Ascending aorta (tissue), 2 donors: Measurements from ENCODE around the gene KRTAP5-9. TPM values are rescaled to one million over a fixed set of nuclear protein-coding genes. Genes with fewer than 3 reads are reported as not detected.
"Not testable (repeated sequence)": the region's sequence is repeated elsewhere in the genome, so short reads cannot be mapped to it uniquely, and the experiment has no call there.

Source experiments
- DNase-seq, 2 donors: peaks; one replicate each; pipeline ENCODE4 v3.0.0-alpha.2; 2019; ENCODE audit warnings: low spot score in 2 of 2
- H3K27ac ChIP-seq, 2 donors: fragments of 200-600 bp; sonication (generic); one replicate each; pipeline ENCODE4 v1.5.1; 2016 to 2017; ENCODE audit warnings: mild to moderate bottlenecking in 1 of 2
- H3K27me3 ChIP-seq: fragments of 200-600 bp; sonication (generic); one replicate; pipeline ENCODE4 v1.5.1; 2017
- H3K36me3 ChIP-seq, 2 donors: fragments of 200-600 bp; sonication (generic); one replicate each; pipeline ENCODE4 v1.5.1; 2016
- H3K4me1 ChIP-seq, 2 donors: fragments of 200-600 bp; sonication (generic); one replicate each; pipeline ENCODE4 v1.5.1; 2016 to 2017; ENCODE audit warnings: mild to moderate bottlenecking in 1 of 2
- H3K4me3 ChIP-seq, 2 donors: fragments of 200-600 bp; sonication (generic); one replicate each; pipeline ENCODE4 v1.5.1; 2016 to 2017; ENCODE audit warnings: mild to moderate bottlenecking in 1 of 2
- H3K9me3 ChIP-seq, 2 donors: fragments of 200-600 bp; sonication (generic); one replicate each; pipeline ENCODE4 v1.5.1; 2016
- intact Hi-C: fragments of 100-400 bp; cut with DNase I; formaldehyde crosslinking; loops from one replicate; pipeline ENCODE4 v1.15.1; 2023
- total RNA-seq: library from RNA; depleted of rRNA; stranded (reverse); fragments of >200 nt; gene quantifications from one replicate; pipeline ENCODE4 v1.1.0, GENCODE V29; 2016
- TF ChIP-seq, protein P1 (sequence below), 3 experiments: fragments of 200-600 bp in 2 of 3; fragments of 450-650 bp in 1 of 3; sonication (generic) in 2 of 3; IDR thresholded peaks; one replicate each; pipeline ENCODE4 v1.5.1; 2016 to 2019; ENCODE audit warnings: antibody characterized with exemption in 3 of 3, mild to moderate bottlenecking in 1 of 3, moderate library complexity in 1 of 3

The KRTAP5-9 gene
- total RNA-seq, 1 donor from 2014 or later, result not detected

DNA sequence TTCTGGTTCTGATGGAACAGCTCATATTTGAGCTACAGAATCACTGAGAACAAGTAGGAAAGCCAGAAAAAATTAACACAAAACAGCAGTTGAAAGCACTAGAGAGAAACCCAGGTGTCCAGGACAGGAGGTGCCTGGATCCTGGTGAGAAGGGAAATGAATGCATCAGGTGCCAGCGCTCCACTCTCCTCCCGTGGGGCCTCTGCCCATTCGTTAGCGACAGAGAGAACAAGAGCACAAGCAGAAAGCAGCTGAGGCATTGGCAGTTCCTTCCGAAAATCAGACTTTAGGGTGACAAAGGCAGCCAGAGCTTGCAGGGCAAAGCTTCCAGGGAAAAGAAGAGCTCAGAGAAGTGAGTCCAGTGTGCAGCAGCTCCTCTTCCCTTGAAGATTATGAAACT is 41.1 kb upstream of the KRTAP5-9 start:
- peaks cover 5 to 18% of the 10 kb centered on the region in 2 donors for H3K9me3 ChIP-seq
- DNase-seq, result peak in 1 of 2 donors; percentile 33
- H3K4me1 ChIP-seq, result no peaks in the 10 kb centered on the region
- no peak overlapping the region for H3K4me3 ChIP-seq
- peaks cover 18 to 28% of the 10 kb centered on the region in 2 donors for H3K36me3 ChIP-seq
- H3K27ac ChIP-seq, result no peak overlapping the region
- TF ChIP-seq, protein P1, sequence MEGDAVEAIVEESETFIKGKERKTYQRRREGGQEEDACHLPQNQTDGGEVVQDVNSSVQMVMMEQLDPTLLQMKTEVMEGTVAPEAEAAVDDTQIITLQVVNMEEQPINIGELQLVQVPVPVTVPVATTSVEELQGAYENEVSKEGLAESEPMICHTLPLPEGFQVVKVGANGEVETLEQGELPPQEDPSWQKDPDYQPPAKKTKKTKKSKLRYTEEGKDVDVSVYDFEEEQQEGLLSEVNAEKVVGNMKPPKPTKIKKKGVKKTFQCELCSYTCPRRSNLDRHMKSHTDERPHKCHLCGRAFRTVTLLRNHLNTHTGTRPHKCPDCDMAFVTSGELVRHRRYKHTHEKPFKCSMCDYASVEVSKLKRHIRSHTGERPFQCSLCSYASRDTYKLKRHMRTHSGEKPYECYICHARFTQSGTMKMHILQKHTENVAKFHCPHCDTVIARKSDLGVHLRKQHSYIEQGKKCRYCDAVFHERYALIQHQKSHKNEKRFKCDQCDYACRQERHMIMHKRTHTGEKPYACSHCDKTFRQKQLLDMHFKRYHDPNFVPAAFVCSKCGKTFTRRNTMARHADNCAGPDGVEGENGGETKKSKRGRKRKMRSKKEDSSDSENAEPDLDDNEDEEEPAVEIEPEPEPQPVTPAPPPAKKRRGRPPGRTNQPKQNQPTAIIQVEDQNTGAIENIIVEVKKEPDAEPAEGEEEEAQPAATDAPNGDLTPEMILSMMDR (IDR thresholded peaks at IDR 0.05), result no peak
- intact Hi-C loops, result no loop called here
- H3K27me3 ChIP-seq, result no peaks in the 10 kb centered on the region

DNA sequence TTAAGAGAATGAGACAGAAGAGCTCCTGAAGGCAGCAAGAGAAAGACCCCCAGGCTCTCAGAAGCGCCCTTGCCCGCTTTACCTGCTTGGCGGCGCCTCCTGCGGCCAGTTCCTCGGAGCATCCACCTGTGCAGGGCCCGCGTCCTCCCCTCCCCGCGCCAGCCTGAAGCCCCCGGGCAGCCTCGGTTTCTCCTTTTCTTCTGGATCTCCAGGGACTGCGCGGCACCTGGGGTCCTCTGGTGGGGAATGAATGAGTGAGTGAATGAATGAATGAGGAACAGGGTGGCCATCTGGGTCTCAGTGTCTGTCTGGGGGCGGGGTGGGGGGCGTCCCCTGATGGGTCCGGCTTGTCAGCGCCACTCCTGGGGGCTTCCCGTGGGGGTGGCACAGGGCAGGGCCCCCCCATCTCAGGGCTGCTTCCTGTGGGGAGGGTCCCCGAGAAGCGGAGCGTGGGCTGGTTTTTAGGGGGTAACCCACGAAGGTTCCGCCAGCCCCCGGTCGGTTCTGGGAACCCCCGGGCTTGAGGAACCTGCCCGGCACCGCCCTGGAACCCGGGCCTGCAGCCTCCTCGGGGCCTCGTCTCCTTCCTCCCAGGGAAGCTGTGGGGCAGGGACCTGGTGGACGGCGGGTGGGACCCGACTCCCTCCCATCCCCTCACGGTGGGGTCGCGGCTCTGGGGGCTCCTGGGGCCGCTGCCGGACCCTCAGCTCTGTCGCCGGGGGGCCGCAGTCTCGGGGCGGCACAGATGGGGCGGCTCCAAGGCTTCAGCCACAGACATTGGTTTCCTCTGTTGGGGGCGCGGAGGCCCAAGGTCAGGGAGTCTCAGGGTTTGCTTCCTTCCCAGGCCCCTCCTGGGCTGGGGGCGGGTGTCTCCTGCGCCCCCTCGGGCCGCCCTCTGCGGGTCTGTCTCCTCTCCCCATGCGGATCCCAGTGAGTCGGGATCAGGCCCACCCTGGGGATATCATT is 29.4 kb upstream of the KRTAP5-9 start:
- Histone ChIP-seq H3K4me3 (no peak overlapping the region), H3K9me3 (no peaks in the 10 kb centered on the region), H3K4me1 (no peaks in the 10 kb centered on the region), H3K27ac (no peak overlapping the region), H3K27me3 (no peaks in the 10 kb centered on the region), H3K36me3 (no peaks in the 10 kb centered on the region)
- no peak for DNase-seq
- intact Hi-C loops, result no loop called here
- TF ChIP-seq, protein P1 (IDR thresholded peaks at IDR 0.05), result no peak

DNA sequence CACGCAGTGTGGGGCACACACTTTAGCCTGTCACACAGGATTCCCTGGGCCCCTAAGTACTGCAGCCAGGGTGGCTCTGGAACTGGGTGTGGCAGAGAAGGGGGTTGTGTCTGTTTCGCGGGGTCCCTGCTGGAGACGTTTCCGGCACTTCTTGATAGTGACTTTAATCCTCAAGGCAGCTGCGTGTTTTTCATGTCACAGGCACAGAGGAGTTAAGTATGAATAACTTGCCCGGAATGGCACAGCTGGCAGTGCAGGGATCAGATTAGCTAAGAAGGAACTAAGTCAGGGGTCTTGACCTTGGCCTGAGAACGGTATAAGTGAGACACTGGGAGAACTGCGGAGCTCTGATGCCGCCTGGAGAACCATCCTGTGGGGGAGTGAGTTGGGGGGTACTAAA is 28.7 kb upstream of the KRTAP5-9 start:
- intact Hi-C loops, result no loop called here
- Histone ChIP-seq H3K4me1 (no peaks in the 10 kb centered on the region), H3K9me3 (no peaks in the 10 kb centered on the region), H3K4me3 (no peak overlapping the region), H3K27ac (no peak overlapping the region), H3K27me3 (no peaks in the 10 kb centered on the region), H3K36me3 (no peaks in the 10 kb centered on the region)
- DNase-seq, result no peak
- TF ChIP-seq, protein P1 (IDR thresholded peaks at IDR 0.05), result no peak

DNA sequence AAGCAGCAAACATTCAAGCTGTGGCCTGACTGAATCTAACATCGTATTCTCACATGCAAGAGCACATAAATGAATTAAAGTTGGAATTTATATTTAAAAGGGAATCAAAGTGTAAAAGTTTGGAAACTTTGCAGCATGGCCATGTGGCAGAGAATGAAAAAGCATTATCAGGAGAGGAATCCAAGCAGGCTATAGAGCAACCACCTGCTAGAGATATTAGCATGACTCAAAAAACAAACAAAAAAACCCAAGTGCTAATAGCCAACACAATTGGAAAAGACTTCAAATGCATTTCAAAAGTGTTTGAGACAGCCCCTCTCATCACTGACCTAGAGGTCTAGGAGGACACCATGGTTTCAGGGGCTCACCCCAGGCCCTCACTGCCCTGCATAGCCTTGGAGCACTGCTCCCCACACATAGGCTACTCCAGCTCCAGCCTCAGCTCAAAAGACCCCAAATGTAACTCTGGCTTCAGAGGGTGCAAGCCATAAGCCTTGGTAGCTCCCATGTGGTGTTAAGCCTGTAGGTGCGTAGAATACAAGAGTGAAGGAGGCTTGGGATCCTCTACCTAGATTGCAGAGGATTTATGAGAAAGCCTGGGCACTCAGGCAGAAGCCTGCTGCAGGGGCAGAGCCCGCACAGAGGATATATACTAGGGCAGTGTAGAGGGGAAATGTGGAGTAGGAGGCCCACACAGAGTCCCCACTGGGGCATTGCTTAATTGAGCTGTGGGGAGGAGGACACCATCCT is 22.9 kb upstream of the KRTAP5-9 start:
- H3K27ac ChIP-seq, result no peak overlapping the region
- H3K4me1 ChIP-seq, result no peaks in the 10 kb centered on the region
- no peak for DNase-seq
- no peaks in the 10 kb centered on the region for H3K27me3 ChIP-seq
- intact Hi-C loops, result no loop called here
- no peaks in the 10 kb centered on the region for H3K36me3 ChIP-seq
- no peak overlapping the region for H3K4me3 ChIP-seq
- H3K9me3 ChIP-seq, result no peaks in the 10 kb centered on the region
- TF ChIP-seq, protein P1 (IDR thresholded peaks at IDR 0.05), result no peak

DNA sequence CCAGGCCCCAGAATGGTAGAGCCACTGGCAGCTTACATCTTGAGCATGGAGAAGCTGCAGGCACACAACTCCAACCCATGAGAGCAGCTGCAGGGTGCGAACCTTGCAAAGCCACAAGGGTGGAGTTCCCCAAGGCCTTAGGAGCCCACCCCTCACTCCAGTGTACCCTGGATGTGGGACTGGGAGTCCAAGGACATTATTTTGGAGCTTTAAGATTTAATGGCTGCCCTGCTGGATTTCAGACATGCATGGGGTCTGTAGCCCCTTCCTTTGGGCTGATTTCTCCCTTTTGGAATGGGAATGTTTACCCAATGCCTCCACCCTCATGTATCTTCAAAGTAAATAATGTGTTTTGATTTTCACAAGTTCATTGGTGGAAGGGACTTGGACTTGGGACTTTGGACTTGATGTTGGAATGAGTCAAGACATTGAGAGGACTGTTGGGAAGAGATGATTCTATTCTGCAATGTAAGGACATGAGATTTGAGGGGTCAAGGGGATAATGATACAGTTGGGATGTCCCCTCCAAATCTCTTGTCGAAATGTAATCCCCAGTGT is 22.2 kb upstream of the KRTAP5-9 start:
- intact Hi-C loops, result no loop called here
- Histone ChIP-seq H3K4me3 (no peak overlapping the region), H3K36me3 (no peaks in the 10 kb centered on the region), H3K9me3 (no peaks in the 10 kb centered on the region), H3K4me1 (no peaks in the 10 kb centered on the region), H3K27ac (no peak overlapping the region), H3K27me3 (no peaks in the 10 kb centered on the region)
- TF ChIP-seq, protein P1 (IDR thresholded peaks at IDR 0.05), result no peak
- DNase-seq, result no peak

DNA sequence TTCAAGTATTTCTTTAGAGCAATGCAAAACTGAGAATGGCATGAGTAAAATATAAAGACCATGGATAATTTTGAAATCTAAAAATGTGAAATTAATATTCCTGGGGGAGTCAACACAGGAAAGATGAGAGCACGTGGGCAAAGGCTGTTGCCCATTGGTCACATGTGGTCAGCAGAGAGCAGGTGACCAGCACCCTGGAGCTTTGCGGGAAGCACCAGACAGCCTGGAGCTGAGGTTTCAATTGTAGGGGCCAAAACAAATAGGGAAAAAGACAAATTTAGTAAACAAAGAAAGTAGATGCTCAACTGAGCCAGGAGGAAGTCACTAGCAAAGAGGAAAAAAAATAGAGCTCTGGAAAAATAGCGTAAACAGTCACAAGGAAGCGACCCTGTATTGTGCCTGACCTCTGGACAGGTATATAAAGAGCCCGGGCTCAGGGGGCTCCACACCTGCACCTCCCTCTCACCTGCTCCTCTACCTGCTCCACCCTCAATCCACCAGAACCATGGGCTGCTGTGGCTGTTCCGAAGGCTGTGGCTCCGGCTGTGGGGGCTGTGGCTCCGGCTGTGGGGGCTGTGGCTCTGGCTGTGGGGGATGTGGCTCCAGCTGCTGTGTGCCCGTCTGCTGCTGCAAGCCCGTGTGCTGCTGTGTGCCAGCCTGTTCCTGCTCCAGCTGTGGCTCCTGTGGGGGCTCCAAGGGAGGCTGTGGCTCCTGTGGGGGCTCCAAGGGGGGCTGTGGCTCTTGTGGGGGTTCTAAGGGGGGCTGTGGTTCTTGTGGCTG is 21.2 kb upstream of the KRTAP5-9 start, which contains the start of gene KRTAP5-7:
KRTAP5-7 (plus strand) TSS at position 472 of the 780 bp plus-strand sequence; CDS start at position 506, 34 bp downstream.
- H3K36me3 ChIP-seq, H3K27ac ChIP-seq, DNase-seq, H3K9me3 ChIP-seq, intact Hi-C loops, H3K27me3 ChIP-seq, H3K4me3 ChIP-seq, H3K4me1 ChIP-seq: not testable (repeated sequence)
